NB4 (cell line): ENCODE data around the gene MYO6.

ENCODE experiments used
- MYC ChIP-seq: IDR thresholded peaks from 2 replicates; pipeline ENCODE4 v1.6.1; 2011; ENCODE audit warnings: low read depth, low read length
- POLR2A ChIP-seq: IDR thresholded peaks from 2 replicates; pipeline ENCODE4 v1.6.1; 2011; ENCODE audit warnings: mild to moderate bottlenecking; ENCODE audit not compliant: insufficient read length; ENCODE audit errors: extremely low read depth
- TF ChIP-seq, protein P1 (sequence below): IDR thresholded peaks from one replicate; pipeline ENCODE4 v1.5.1; 2012; ENCODE audit warnings: low read depth, low read length

DNA sequence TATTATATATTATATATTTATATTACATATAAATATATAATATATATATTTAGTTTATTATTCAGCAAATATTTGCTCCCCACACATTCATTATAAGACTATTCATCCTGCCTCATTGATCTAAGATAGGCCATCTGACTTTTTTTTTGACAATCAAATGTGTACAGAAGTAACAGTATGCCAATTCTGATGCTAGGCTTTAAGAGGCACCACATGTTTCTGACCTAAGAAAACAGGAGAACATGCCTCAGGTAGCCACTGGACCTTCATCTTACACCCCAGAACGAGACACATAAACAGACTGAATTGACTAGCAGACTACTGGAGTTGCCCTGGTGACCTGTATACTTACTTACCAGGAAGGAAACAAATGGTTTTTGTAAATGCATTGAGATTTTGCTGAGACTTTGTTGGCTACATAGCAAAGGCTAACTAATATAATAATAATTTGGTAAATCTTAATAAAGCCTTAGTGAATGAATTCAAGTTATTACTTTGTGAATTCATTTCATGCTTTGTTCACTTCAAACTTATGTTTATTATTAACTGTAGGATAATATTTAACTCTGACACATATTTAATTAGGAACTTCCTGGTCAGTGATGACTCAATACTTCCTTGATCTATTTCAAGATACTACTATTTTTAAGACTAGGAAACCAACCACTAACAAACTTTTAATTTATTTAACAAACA lies 13.4 kb upstream of the MYO6 start:
- TF ChIP-seq POLR2A (no peak), MYC (no peak)
- TF ChIP-seq, protein P1, sequence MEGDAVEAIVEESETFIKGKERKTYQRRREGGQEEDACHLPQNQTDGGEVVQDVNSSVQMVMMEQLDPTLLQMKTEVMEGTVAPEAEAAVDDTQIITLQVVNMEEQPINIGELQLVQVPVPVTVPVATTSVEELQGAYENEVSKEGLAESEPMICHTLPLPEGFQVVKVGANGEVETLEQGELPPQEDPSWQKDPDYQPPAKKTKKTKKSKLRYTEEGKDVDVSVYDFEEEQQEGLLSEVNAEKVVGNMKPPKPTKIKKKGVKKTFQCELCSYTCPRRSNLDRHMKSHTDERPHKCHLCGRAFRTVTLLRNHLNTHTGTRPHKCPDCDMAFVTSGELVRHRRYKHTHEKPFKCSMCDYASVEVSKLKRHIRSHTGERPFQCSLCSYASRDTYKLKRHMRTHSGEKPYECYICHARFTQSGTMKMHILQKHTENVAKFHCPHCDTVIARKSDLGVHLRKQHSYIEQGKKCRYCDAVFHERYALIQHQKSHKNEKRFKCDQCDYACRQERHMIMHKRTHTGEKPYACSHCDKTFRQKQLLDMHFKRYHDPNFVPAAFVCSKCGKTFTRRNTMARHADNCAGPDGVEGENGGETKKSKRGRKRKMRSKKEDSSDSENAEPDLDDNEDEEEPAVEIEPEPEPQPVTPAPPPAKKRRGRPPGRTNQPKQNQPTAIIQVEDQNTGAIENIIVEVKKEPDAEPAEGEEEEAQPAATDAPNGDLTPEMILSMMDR: no peak
